ENCODE measurements around the gene SCN2A. TPM values are rescaled to one million over a fixed set of nuclear protein-coding genes. Genes with fewer than 3 reads are reported as not detected.

SCN2A gene
- total RNA-seq, 1 experiment from 2014 or later: 0.05 TPM

- H3K27me3 ChIP-seq (replicated peaks): no peaks in the 10 kb centered on the region
- no peak overlapping the region for H3K27ac ChIP-seq
- H3K4me1 ChIP-seq (replicated peaks): no peaks in the 10 kb centered on the region
- DNase-seq (ENCODE audit: low read depth in 1 of 2, low spot score in 2 of 2): no peak
- no peak overlapping the region for H3K4me3 ChIP-seq
- H3K36me3 ChIP-seq: no peaks in the 10 kb centered on the region
- H3K9me3 ChIP-seq (replicated peaks): no peaks in the 10 kb centered on the region
Measured at GRCh38 chr2:165274698-165275097, 35.5 kb downstream of the SCN2A start.

GRCh38 chr2:165275932-165276331 lies 36.7 kb downstream of the SCN2A start:
- Histone ChIP-seq H3K36me3 (no peaks in the 10 kb centered on the region), H3K27ac (no peak overlapping the region), H3K9me3 (replicated peaks) (no peaks in the 10 kb centered on the region), H3K27me3 (replicated peaks) (no peaks in the 10 kb centered on the region), H3K4me1 (replicated peaks) (no peaks in the 10 kb centered on the region), H3K4me3 (no peak overlapping the region)
- DNase-seq (ENCODE audit: low read depth in 1 of 2, low spot score in 2 of 2): no peak

- Histone ChIP-seq H3K4me1 (replicated peaks) (no peaks in the 10 kb centered on the region), H3K9me3 (replicated peaks) (no peaks in the 10 kb centered on the region), H3K27me3 (replicated peaks) (no peaks in the 10 kb centered on the region), H3K36me3 (no peaks in the 10 kb centered on the region), H3K4me3 (no peak overlapping the region), H3K27ac (no peak overlapping the region)
- no peak for DNase-seq (ENCODE audit: low read depth in 1 of 2, low spot score in 2 of 2)
Measured at GRCh38 chr2:165277295-165277694, 38.1 kb downstream of the SCN2A start.

GRCh38 chr2:165277860-165278656 lies 38.8 kb downstream of the SCN2A start:
- Histone ChIP-seq H3K27me3 (replicated peaks) (no peaks in the 10 kb centered on the region), H3K4me1 (replicated peaks) (no peaks in the 10 kb centered on the region), H3K9me3 (replicated peaks) (no peaks in the 10 kb centered on the region), H3K27ac (no peak overlapping the region), H3K4me3 (no peak overlapping the region), H3K36me3 (no peaks in the 10 kb centered on the region)
- no peak for DNase-seq (ENCODE audit: low read depth in 1 of 2, low spot score in 2 of 2)

- DNase-seq (ENCODE audit: low read depth in 1 of 2, low spot score in 2 of 2): no peak
- Histone ChIP-seq H3K4me3 (no peak overlapping the region), H3K4me1 (replicated peaks) (no peaks in the 10 kb centered on the region), H3K27ac (no peak overlapping the region), H3K36me3 (no peaks in the 10 kb centered on the region), H3K9me3 (replicated peaks) (no peaks in the 10 kb centered on the region), H3K27me3 (replicated peaks) (no peaks in the 10 kb centered on the region)
Measured at GRCh38 chr2:165280356-165280755, 41.1 kb downstream of the SCN2A start.

- Histone ChIP-seq H3K36me3 (no peaks in the 10 kb centered on the region), H3K27me3 (replicated peaks) (no peaks in the 10 kb centered on the region), H3K4me1 (replicated peaks) (no peaks in the 10 kb centered on the region), H3K27ac (no peak overlapping the region), H3K4me3 (no peak overlapping the region), H3K9me3 (replicated peaks) (no peaks in the 10 kb centered on the region)
- DNase-seq (ENCODE audit: low read depth in 1 of 2, low spot score in 2 of 2): no peak
Measured at GRCh38 chr2:165281387-165281786, 42.2 kb downstream of the SCN2A start.

GRCh38 chr2:165283342-165283741 lies 44.1 kb downstream of the SCN2A start:
- Histone ChIP-seq H3K4me1 (replicated peaks) (no peaks in the 10 kb centered on the region), H3K9me3 (replicated peaks) (no peaks in the 10 kb centered on the region), H3K4me3 (no peak overlapping the region), H3K27ac (no peak overlapping the region), H3K36me3 (no peaks in the 10 kb centered on the region), H3K27me3 (replicated peaks) (no peaks in the 10 kb centered on the region)
- no peak for DNase-seq (ENCODE audit: low read depth in 1 of 2, low spot score in 2 of 2)

- H3K4me1 ChIP-seq (replicated peaks): no peaks in the 10 kb centered on the region
- DNase-seq (ENCODE audit: low read depth in 1 of 2, low spot score in 2 of 2): no peak
- no peaks in the 10 kb centered on the region for H3K27me3 ChIP-seq (replicated peaks)
- no peak overlapping the region for H3K4me3 ChIP-seq
- H3K36me3 ChIP-seq: no peaks in the 10 kb centered on the region
- H3K9me3 ChIP-seq (replicated peaks): no peaks in the 10 kb centered on the region
- no peak overlapping the region for H3K27ac ChIP-seq
Measured at GRCh38 chr2:165287094-165287778, 48.0 kb downstream of the SCN2A start.

GRCh38 chr2:165289069-165289468 lies 49.9 kb downstream of the SCN2A start:
- no peaks in the 10 kb centered on the region for H3K4me1 ChIP-seq (replicated peaks)
- no peaks in the 10 kb centered on the region for H3K36me3 ChIP-seq
- no peaks in the 10 kb centered on the region for H3K9me3 ChIP-seq (replicated peaks)
- no peak overlapping the region for H3K4me3 ChIP-seq
- no peaks in the 10 kb centered on the region for H3K27me3 ChIP-seq (replicated peaks)
- no peak for DNase-seq (ENCODE audit: low read depth in 1 of 2, low spot score in 2 of 2)
- H3K27ac ChIP-seq: no peak overlapping the region

- Histone ChIP-seq H3K9me3 (replicated peaks) (no peaks in the 10 kb centered on the region), H3K36me3 (no peaks in the 10 kb centered on the region), H3K27ac (no peak overlapping the region), H3K27me3 (replicated peaks) (no peaks in the 10 kb centered on the region), H3K4me1 (replicated peaks) (no peaks in the 10 kb centered on the region), H3K4me3 (no peak overlapping the region)
- DNase-seq (ENCODE audit: low read depth in 1 of 2, low spot score in 2 of 2): peak; percentile 47 to 67
Measured at GRCh38 chr2:165293440-165294420, 54.5 kb downstream of the SCN2A start.

GRCh38 chr2:165294912-165295311 lies 55.7 kb downstream of the SCN2A start:
- no peaks in the 10 kb centered on the region for H3K36me3 ChIP-seq
- no peak for DNase-seq (ENCODE audit: low read depth in 1 of 2, low spot score in 2 of 2)
- H3K27me3 ChIP-seq (replicated peaks): no peaks in the 10 kb centered on the region
- no peak overlapping the region for H3K4me3 ChIP-seq
- H3K4me1 ChIP-seq (replicated peaks): no peaks in the 10 kb centered on the region
- H3K27ac ChIP-seq: no peak overlapping the region
- no peaks in the 10 kb centered on the region for H3K9me3 ChIP-seq (replicated peaks)

- Histone ChIP-seq H3K27ac (no peak overlapping the region), H3K4me3 (no peak overlapping the region), H3K36me3 (no peaks in the 10 kb centered on the region), H3K9me3 (replicated peaks) (no peaks in the 10 kb centered on the region), H3K27me3 (replicated peaks) (no peaks in the 10 kb centered on the region), H3K4me1 (replicated peaks) (no peaks in the 10 kb centered on the region)
- DNase-seq (ENCODE audit: low read depth in 1 of 2, low spot score in 2 of 2): no peak
Measured at GRCh38 chr2:165295643-165296042, 56.4 kb downstream of the SCN2A start.

- Histone ChIP-seq H3K4me1 (replicated peaks) (no peaks in the 10 kb centered on the region), H3K4me3 (no peak overlapping the region), H3K27ac (no peak overlapping the region), H3K36me3 (no peaks in the 10 kb centered on the region), H3K9me3 (replicated peaks) (no peaks in the 10 kb centered on the region), H3K27me3 (replicated peaks) (no peaks in the 10 kb centered on the region; the same call in 1 of the 2 replicates)
- DNase-seq (ENCODE audit: low read depth in 1 of 2, low spot score in 2 of 2): no peak
Measured at GRCh38 chr2:165305391-165306096, 66.3 kb downstream of the SCN2A start.

All from SJSA1 (cell line).